Stimulated activated CD8-positive, alpha-beta memory T cell treated with anti-CD3 and anti-CD28 coated beads, Interleukin-4, amount 100 ng/mL, for 4 hours (primary cell): ENCODE results near the gene TMEM8B.
"Not testable (repeated sequence)": the region's sequence is repeated elsewhere in the genome, so short reads cannot be mapped to it uniquely, and the experiment has no call there.

Source experiments
- DNase-seq, 2 donors: peaks; one replicate each; pipeline ENCODE4 v3.0.0-alpha.2; 2020; ENCODE audit warnings: low read depth in 2 of 2, low spot score in 1 of 2

The TMEM8B gene

DNA sequence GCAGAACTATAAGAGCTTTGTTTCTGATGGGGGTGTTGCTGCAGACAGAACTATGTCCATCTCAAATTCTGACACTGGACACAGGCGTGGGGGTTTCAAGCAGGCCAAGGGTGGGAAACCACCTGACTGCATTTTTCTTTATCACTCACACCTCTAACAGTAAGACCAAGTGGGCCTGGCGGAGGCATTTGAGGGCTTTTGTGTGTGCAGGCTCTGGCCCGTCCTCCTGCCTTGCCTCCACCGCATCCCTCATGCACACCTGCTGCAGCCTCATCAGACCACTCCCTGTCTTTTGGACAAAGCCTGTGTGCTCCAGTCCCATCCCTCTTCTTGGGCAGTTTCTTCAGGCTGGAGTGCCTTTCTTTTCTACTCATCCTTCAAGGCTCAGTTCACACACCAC, 33.3 kb downstream of the TMEM8B start:
- no peak for DNase-seq

DNA sequence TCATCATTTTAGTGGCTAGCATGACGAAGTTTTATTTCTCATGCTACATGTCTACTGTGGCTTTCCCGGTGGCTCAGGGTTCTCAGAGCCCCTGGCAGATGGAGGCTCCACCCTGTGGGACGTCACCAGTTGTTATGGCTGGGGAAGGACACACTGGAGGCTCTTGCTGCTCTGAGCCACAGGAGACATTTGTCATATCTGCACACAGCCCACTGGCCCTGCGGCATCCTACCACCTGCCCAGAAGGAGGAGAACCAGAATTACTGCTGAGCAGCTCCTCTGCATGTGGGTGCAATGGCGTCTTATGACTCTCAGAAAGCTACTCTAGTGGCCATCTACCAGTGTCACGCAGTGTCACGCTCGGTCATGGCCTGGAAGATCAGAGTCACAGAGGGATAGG, 34.6 kb downstream of the TMEM8B start:
- no peak for DNase-seq

DNA sequence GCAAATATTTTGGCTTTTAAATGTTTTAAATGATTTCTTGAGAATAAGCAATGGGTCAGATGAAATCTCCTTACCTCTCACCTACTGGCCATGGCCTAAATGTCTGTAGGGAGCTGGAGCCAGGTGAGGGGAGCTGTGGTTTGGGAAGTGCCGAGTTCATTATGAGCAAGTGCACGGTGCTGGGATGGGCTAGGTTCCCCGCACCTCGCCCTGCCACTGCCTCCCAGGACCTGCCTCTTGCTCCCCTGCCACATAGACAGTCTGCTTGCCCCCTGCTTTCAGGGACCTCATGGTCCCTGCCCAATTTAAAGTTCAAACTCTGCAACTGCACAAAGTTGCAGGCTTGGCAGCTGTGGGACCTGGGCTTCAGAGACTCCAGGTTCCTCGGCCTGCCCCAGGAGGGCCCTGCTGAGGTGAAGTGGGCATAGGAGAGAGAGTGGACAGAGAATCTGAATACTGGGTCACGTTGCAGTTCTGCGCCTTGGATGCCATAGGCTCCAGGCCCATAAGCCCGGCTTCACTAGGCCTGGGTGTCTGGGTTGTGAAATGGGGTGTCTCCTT, 35.7 kb downstream of the TMEM8B start:
- DNase-seq = no peak

DNA sequence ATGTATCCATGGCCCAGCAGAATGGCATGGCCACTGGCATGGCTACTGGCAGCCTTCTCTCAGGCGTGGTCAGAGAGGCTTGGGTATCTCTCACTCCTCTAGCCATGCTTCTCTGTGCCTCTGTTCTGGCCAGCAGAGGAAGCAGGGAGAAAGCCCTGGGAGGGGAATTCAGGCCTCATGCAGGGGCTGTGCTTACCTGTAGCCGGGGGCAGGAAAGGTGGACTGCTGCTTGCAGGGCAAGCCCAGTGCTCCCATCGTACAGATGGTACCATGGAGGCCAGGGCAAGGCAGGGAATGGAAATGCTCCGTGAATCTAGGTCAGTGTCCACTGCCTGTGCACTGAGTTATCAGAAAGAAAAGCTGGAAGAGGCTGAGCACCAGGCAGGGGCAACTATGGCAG, 38.5 kb downstream of the TMEM8B start:
- no peak for DNase-seq

DNA sequence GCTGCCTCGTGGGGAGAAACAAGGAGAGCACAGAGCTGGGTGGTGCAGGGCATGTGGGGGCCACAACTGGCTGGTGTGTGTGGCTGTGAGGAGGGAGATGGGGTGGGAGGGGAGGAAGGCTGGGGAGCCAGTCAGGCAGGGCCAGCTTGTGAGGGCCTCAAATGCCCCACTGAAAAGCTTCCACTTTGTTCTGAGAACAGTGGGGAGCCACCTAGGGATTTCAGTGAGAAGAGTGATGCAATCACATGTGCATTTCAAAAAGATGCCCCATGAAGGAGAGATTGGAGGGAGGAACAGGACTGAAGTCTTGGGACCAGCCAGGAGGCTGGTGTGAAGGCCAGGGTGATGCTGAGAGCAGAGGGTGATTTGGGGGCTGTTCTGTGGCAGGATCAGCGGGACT, 39.9 kb downstream of the TMEM8B start:
- DNase-seq = no peak

DNA sequence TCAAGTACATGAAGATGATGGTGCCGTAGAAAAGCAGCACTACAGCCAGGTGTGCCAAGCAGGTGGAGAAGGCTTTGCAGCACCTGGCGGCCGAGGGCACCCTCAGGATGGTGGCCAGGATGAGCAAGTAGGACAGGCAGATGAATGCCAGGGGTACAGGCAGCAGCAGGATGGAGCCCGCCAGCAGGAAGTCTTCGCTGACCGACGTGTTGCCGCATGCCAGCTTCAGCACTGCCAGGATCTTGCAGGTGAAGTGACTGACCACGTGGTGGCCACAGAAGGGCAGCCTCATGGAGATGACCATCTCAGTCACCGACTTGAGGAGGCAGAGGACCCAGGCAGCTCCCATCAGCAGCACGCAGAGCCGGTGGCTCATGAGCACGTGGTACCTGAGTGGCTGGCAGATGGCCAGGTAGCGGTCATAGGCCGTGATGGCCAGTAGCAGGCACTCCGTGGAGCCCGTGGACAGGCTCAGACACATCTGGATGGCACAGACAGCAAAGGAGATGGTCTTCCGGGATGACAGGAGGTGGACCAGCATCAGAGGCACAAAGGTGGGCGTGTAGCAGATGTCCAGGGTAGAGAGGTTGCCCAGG, 40.7 kb downstream of the TMEM8B start:
- no peak for DNase-seq

DNA sequence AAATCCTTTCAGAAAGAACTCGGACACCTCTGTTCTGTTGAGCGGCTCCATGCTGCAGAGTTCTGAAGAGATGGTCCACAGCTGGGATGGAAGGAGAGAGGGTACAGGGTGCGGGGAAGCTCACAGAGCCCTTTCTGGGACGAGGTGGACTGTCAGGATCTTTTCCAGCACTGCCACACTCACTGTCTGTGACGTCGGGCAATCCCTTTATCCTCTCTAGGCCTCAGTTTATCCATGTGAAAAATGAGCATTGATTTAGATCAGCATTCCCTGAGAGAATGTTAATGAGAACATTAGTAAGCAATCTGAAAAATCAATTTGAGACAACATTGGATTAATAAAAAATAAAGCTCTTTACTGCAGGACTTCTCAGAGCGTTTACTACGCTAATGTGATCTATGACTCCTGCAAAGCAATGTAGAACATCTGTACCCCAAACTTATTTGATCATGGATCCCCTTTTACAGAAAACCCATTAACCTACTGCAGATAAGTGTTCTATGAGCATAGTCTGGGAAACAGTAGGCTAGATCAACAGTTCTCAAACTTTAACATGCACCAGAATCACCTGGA, 41.4 kb downstream of the TMEM8B start, which contains the start of gene OR13J1:
TSS of gene OR13J1 (minus strand) at position 51 of the 573 bp plus-strand sequence. CDS start at position 51, 0 bp downstream.
- DNase-seq = no peak

DNA sequence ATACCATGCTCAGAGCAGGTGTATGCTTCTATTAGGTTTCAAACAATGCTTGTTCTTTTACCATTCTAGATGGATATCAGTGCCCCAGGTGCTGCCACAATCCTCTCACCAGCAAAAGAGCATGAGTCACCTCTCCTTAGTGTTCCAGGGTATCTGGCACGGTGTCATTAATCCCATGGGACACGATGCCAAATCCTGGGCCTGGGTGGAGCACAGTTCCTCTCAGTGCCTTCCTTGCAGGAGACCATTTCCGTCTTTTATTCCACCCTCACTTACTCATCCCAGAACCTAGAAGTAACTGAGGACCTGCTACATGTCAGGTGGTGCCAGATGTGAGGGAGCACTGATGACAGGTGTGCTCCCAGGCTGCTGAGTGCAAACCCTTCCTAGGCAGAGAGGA, 42.5 kb downstream of the TMEM8B start:
- no peak for DNase-seq

DNA sequence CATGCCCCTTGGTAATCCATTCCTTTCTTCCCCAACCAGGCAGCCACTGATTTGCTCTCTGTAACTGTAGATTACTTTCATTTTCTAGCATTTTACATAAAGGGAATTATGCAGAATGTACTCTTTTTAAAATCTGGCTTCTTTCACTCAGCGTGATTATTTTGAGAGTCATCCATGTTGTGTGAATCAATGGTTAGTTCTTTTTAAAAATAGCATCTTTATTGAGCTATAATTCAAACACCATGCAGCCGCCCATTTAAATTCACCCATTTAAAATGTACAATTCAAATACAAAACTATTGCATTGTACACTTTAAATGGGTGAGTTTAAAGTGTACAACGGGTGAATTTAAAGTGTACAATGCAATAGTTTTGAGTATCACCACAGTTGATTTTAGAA, 43.5 kb downstream of the TMEM8B start:
- DNase-seq = no peak

DNA sequence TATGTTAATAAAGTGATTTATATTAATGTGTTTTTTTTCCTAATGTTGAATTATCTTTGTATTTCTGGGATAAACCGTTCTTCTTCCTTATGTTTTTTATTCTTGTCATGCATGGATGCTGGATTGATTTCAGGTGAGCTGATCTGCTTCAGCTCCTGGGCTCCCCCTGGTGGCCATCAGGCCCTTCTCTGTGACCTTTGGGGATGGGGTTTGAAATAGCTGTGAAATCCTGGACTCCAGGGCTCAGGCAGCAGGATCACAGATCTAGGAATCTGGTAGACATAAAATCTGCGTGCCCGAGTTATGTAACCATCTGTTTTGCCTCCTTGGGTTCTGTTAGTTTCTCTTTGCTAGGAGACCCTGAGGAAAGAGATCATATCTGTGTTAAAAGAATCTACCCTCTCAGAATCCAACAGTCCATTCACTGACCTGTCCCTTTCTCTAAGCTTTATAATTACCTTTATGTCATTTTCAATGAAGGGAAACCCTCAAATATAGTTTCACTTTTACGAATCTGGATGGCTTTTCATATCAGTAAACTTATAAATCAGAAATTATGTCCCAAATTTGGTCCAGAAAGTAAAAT, 53.3 kb downstream of the TMEM8B start:
- DNase-seq = peak; percentile 54 to 70

DNA sequence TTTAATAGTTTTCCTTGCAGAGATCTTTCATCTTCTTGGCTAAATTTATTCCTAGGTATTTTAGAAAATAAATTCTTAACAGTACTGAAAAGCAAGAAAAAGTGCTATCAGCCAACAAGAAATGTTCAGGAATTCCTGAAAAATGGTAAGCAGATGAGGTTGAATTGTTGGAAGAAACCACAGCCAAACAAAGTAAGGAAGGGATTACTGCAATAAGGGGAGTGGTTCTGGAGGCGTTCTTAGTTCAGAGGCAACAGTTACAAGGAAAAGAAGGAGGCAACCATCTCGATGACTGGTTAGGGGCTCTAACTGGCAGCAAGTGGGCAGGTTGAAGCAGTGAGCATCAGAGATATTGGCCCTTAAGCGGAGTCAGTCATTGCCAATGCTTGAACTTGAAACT, 54.0 kb downstream of the TMEM8B start:
- DNase-seq = no peak

DNA sequence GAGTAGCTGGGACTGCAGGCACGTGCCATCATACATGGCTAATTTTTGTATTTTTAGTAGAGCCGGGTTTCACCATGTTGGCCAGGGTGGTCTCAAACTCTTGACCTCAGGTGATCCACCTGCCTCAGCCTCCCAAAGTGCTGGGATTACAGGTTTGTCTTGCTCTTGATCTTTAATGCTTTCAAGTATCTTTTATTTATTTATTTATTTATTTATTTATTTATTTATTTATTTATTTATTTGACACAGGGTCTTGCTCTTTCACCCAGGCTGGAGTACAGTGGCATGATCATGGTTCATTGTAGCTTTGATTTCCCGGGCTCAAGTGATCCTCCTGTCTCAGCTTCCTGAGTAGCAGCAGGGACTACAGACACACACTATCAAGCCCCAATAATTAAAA, 55.9 kb downstream of the TMEM8B start:
- not testable (repeated sequence) for DNase-seq

DNA sequence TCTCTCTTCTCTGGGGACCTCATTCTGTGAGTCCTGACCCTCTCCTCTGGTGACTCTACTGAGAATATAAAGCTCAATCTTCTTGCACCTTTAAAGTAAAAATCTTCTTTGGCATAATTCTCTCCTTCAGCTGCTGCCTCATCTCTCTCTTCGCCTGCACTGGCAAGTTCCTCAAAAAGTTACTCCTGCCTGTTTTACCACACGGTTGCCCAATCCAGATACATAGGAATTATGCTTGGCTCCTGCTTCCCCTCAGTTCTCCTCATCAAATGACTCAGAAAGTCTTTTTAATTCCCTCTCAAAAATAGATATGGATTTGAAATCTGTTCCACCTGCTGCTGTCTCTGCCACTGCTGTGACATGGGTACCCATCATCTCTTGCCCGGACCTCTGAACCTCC, 62.6 kb downstream of the TMEM8B start:
- DNase-seq = no peak

DNA sequence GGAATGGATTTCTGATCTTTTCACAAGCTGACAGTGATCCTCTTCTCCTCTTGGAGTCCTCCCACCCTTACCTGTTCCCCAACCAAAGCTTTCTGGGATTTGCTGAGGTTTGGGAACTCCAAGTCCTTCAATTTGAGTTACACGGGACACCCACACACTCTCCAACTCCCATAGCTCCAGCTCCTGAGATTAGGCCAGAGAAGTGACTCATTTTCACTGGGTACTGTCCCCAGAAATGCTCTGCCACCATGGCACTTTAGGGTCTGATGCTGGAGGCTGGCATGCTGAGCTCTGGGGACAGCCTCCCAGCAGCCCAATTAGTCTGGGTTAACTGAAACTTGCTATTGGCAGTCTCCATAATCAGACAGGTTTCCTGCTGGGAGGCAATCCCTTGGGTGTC, 63.0 kb downstream of the TMEM8B start:
- no peak for DNase-seq

DNA sequence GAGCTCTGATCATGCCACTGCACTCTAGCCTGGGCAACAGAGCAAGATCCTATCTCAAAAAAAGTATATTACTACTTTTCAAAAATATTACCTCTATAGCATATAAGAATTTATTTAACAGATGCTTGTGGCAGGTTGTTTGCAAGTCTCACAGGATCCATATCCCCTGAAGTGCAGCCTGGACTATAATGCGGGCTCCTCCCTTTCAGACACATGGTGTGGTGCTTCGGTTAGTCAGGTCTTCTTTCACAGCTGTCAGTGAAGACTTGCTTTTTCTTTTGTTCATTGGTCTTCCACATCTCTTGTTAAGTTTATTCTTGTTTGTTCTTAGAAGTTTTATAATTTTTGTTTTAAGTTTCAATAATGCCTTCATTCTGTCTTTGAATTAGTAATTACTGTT, 67.5 kb downstream of the TMEM8B start:
- DNase-seq = no peak

DNA sequence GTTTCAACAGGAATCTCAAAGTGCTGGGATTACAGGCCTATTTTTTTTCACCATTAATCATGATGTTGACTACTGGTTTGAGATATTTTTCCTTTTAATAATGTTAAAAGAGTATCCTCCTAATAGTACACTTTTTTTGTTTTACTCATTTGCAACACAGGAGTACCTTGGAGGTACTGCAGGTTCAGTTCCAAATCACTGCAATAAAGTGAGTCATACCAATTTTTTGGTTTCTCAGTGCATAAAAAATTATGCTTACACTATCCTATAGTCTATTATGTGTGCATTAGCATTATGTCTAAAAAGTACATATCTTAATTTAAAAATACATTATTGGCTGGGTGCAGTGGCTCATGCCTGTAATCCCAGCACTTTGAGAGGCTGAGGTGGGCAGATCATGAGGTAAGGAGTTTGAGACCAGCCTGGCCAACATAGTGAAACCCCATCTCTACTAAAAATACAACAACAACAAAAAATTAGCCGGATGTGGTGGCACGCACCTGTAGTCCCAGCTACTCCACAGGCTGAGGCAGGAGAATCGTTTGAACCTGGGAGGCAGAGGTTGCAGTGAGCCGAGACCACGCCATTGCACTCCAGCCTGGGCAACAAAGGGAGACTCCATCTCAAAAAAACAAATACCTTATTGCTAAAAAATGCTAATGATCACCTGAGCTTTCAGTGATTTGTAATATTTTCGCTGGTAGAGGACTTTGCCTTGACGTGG, 68.5 kb downstream of the TMEM8B start:
- not testable (repeated sequence) for DNase-seq

DNA sequence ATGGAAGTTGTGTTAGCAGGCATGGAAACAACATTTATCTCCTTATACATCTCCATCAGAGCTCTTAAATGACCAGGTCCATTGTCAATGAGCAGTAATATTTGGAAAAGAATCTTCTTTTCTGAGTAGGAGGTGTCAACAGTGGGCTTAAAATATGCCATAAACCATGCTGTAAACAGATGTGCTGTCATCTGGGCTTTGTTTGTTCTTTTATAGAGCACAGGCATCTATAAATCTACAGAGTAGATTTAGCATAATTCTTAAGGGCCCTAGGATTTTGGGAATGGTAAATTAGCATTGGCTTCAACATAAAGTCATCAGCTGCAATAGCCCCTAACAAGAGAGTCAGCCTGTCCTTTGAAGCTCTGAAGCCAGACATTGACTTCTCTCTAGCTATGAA, 69.3 kb downstream of the TMEM8B start:
- DNase-seq = no peak

DNA sequence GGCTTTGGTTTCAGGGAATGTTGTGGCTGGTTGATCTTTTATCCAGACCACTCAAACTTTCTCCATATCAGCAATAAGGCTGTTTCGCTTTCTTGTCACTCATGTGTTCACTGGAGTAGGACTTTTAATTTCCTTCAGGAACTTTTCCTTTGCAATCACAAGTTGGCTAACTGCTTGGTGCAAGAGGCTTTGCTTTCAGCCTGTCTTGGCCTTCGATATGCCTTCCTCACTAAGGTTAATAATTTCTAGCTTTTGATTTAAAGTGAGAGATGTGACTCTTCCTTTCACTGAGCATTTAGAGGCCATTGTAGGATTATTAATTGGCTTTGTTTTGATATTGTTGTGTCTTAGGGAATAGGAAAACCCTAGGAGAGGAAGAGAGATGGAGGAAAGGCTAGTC, 70.0 kb downstream of the TMEM8B start:
- DNase-seq = no peak

DNA sequence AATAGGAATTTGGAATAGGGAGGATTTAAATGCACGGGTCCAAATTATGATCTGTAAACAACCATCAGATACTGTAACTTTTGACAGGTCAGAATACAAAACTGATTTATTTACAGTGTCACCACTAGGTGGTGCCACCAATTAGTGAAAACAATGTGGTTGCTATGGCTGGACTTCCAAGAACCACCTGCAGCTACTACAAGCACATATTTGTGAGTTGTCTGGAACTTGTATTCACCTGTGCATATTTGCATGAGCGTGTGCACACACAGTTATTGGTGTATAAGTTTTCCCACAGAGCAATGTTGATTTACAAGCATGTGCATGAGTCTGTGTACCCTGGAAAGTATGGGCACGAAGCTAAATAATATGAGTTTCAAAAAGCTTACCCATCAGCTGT, 74.0 kb downstream of the TMEM8B start:
- DNase-seq = no peak

DNA sequence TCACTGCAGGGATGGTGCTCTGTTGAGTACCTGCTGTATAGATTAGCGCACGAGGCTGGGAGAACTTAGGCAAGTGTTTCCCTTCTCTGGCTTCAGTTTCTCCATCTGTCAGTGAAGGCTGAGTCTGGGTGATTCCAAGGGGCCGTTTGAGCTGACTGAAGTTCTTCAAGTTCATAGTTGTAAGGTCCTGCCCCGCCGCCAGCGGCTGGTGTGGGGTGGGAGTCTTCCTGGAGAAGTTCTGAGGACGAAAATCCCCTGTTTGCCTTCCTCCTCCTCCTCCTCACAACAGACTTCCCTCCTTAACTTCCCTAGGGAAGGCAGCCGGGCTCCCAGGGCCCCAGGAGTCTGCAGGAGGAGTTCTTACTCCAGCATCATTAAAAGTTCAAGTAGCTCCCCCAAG, 75.3 kb downstream of the TMEM8B start:
- no peak for DNase-seq

DNA sequence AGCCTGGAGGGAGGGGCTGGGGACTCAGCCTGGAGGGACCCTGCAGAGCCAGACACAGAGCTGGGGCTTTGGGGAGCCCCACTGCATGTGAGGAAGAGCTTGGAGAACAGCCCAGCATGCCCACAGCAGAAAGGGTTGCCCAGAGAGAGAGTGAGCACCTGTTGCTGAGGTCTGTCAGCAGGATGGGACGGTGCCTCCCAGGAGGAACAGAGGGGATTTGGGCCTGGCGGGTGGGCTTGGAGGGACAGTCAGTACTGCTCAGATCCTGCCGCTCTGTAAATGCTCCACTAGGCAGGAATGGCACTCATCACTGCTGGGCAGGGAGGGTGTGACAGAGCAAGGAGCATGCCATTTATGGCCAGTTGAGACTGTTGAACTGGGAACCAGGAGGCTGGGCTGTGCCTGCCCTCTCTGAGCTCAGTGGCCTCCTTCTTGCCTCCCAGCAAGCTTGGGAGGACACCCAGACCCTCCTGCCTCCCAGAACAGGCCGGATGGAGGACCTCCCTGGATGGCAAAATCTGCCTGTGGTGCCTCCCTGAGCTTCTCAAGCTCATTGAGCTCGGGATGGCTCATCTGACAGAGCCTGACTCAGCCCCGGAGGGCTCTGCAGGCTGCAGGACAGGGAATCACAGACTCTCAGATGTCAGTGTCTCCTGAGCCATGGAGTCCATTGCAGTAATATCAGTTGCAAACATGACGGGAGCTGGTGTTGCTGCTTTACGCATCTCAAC, 76.2 kb downstream of the TMEM8B start:
- DNase-seq = no peak
